Kidney (tissue), 14 donors: ENCODE measurements around the gene GLRA3. TPM values are rescaled to one million over a fixed set of nuclear protein-coding genes. Genes with fewer than 3 reads are reported as not detected.

ENCODE experiments used
- DNase-seq, 5 donors: peaks; one replicate each; pipeline ENCODE4 v3.0.0-alpha.2; 2013 to 2020
- FAIRE-seq: peaks from 2 replicates; lab custom pipeline; 2012; peaks lifted over from hg19 to GRCh38; lab: Jason Lieb, UNC
- H3K27ac ChIP-seq, 2 donors: one replicate each; pipeline ENCODE4 v1.7.0; 2013; ENCODE audit warnings: low read depth in 2 of 2, low read length in 2 of 2, inconsistent platforms in 1 of 2
- H3K27me3 ChIP-seq: one replicate; pipeline ENCODE4 v1.7.1; 2013; ENCODE audit warnings: low read length, inconsistent platforms; ENCODE audit not compliant: control insufficient read depth, insufficient read depth
- H3K36me3 ChIP-seq, 3 donors: one replicate each; pipeline versions ENCODE4 v1.7.0 to v1.7.1; 2013; ENCODE audit warnings: low read length in 3 of 3, control low read depth in 1 of 3, inconsistent platforms in 1 of 3; ENCODE audit not compliant: insufficient read depth in 3 of 3, control insufficient read depth in 2 of 3
- H3K4me1 ChIP-seq, 3 donors: one replicate each; pipeline versions ENCODE4 v1.7.0 to v1.7.1; 2013; ENCODE audit warnings: low read length in 3 of 3, inconsistent platforms in 1 of 3, low read depth in 1 of 3; ENCODE audit not compliant: control insufficient read depth in 2 of 3, insufficient read depth in 2 of 3
- H3K4me3 ChIP-seq, 3 donors: one replicate each; pipeline versions ENCODE4 v1.7.0 to v1.8.1; 2013; ENCODE audit warnings: low read length in 3 of 3, control low read depth in 1 of 3, inconsistent platforms in 1 of 3
- H3K9ac ChIP-seq, 3 donors: one replicate each; pipeline versions ENCODE4 v1.7.0 to v1.7.1; 2013; ENCODE audit warnings: low read length in 3 of 3, control low read depth in 1 of 3, inconsistent platforms in 1 of 3
- H3K9me3 ChIP-seq, 3 donors: one replicate each; pipeline versions ENCODE4 v1.7.0 to v1.7.1; 2013; ENCODE audit warnings: low read length in 3 of 3, control low read depth in 1 of 3, inconsistent platforms in 1 of 3; ENCODE audit not compliant: control insufficient read depth in 2 of 3, insufficient read depth in 1 of 3
- intact Hi-C: fragments of 100-400 bp; cut with DNase I; formaldehyde crosslinking; loops from one replicate; pipeline ENCODE4 v1.11.1; 2022
- polyA plus RNA-seq: library from polyadenylated mRNA; stranded (reverse); fragments of 350-450 nt; fragmentation: Illumina TruSeq; extraction: RNeasy Lipid Tissue Mini Kit (QIAGEN cat#74804); gene quantifications from one replicate; pipeline ENCODE4 v1.2.3, GENCODE V29; 2014; ENCODE audit warnings: low read depth, low replicate concordance; ENCODE audit not compliant: insufficient read depth
- total RNA-seq: library from RNA; stranded (reverse); fragmentation: NEBNext Ultra II Directional; extraction: Animal tissue kit (Norgen Biotek cat#: 25700); gene quantifications from one replicate; pipeline ENCODE4 v1.2.1, GENCODE V29; 2021
- TF ChIP-seq, protein P1 (sequence below): IDR thresholded peaks from 3 replicates; pipeline ENCODE4 v1.5.1; 2012; ENCODE audit warnings: mild to moderate bottlenecking, moderate library complexity, borderline replicate concordance; ENCODE audit not compliant: insufficient read depth; ENCODE audit errors: extremely low read depth
- donor health status: control.
- donor health status: control.
- donor health status: control.
- donor health status: control.
- donor health status: control.
- donor health status: DM: yes; HTN: yes; CAD: no.
- donor health status: Normal renal cell carcinoma (clear cell type).

GLRA3 gene
- total and polyA plus RNA-seq, 2 donors from 2014 or later, result 0.13 TPM; not detected in 1

DNA sequence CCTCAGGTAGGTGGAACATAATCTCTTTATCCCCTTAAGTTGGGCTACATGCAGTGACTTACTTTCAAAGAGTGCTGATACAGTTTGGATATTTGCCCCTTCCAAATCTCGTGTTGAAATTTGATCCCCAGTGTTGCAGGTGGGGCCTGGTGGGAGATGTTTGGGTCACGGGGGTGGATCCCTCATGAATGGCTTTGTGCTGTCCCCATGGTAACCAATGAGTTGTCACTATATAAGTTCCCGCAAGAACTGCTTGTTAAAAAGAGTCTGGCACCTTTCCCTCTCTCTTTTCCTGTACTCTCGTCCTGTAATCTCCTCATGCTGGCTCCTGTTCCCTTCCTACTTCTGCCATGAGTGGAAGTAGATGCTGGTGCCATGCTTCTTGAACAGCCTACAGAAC is 71.3 kb downstream of the GLRA3 start:
- Histone ChIP-seq H3K4me1 (no peaks in the 10 kb centered on the region), H3K9me3 (no peaks in the 10 kb centered on the region), H3K9ac (no peak overlapping the region), H3K36me3 (no peaks in the 10 kb centered on the region), H3K27me3 (no peaks in the 10 kb centered on the region), H3K4me3 (no peak overlapping the region), H3K27ac (no peak overlapping the region)
- FAIRE-seq (no peak), DNase-seq (peak in 1 of 5 donors; percentile 0)
- intact Hi-C loops, result no loop called here
- TF ChIP-seq, protein P1, sequence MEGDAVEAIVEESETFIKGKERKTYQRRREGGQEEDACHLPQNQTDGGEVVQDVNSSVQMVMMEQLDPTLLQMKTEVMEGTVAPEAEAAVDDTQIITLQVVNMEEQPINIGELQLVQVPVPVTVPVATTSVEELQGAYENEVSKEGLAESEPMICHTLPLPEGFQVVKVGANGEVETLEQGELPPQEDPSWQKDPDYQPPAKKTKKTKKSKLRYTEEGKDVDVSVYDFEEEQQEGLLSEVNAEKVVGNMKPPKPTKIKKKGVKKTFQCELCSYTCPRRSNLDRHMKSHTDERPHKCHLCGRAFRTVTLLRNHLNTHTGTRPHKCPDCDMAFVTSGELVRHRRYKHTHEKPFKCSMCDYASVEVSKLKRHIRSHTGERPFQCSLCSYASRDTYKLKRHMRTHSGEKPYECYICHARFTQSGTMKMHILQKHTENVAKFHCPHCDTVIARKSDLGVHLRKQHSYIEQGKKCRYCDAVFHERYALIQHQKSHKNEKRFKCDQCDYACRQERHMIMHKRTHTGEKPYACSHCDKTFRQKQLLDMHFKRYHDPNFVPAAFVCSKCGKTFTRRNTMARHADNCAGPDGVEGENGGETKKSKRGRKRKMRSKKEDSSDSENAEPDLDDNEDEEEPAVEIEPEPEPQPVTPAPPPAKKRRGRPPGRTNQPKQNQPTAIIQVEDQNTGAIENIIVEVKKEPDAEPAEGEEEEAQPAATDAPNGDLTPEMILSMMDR, result no peak

DNA sequence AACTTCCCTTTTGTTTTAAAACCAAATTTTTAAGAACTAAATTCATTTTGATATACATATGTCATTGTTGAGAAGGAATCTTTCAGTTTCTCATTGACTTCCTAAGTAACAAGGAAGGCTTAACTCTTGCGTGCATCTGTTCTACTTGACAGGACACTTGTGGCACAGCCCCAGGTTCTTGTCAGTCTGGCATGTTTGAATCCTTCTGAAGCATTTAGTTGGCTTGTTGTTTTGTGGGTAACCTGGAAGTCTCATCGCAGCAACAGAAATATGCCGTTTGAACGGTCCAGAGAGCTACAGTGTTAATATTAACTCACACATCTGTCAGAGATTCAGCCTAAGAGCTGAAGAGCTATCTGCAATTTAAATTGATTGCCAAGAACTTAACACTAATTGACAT is 76.0 kb downstream of the GLRA3 start:
- no peak overlapping the region for H3K9ac ChIP-seq
- H3K27ac ChIP-seq, result no peak overlapping the region
- TF ChIP-seq, protein P1, result no peak
- FAIRE-seq, result no peak
- intact Hi-C loops, result no loop called here
- no peaks in the 10 kb centered on the region for H3K27me3 ChIP-seq
- no peak for DNase-seq
- H3K4me3 ChIP-seq, result no peak overlapping the region
- no peaks in the 10 kb centered on the region for H3K9me3 ChIP-seq
- no peaks in the 10 kb centered on the region for H3K36me3 ChIP-seq
- H3K4me1 ChIP-seq, result no peaks in the 10 kb centered on the region

GRCh38 chr4:174752026-174752425 is 77.0 kb downstream of the GLRA3 start:
- no peak overlapping the region for H3K9ac ChIP-seq
- no peak for FAIRE-seq
- TF ChIP-seq, protein P1, result no peak
- no peak overlapping the region for H3K4me3 ChIP-seq
- no peaks in the 10 kb centered on the region for H3K27me3 ChIP-seq
- intact Hi-C loops, result no loop called here
- no peak for DNase-seq
- H3K36me3 ChIP-seq, result no peaks in the 10 kb centered on the region
- H3K4me1 ChIP-seq, result no peaks in the 10 kb centered on the region
- H3K27ac ChIP-seq, result no peak overlapping the region
- H3K9me3 ChIP-seq, result no peaks in the 10 kb centered on the region

DNA sequence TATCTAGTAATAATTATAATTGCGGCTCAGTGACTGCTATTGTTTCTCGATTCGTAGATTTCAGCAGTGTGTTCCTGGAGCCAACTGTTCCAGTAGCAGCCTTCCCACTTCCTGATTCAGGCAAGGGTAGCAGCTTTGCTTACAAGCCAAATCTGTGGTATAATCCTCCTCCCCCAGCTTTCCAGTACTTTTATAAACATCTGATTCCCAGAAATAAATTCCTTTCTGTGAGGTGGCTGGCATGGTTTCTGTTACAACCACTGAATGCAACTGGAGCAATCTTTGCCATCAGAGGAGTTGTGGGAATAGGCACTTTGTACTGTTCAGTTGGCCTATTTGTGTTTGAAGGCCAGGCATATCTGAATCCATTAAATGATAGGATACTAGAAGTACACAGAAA is 80.0 kb downstream of the GLRA3 start:
- no peaks in the 10 kb centered on the region for H3K27me3 ChIP-seq
- intact Hi-C loops, result no loop called here
- H3K4me3 ChIP-seq, result no peak overlapping the region
- no peak overlapping the region for H3K27ac ChIP-seq
- H3K36me3 ChIP-seq, result no peaks in the 10 kb centered on the region
- no peak for FAIRE-seq
- DNase-seq, result peak in 1 of 5 donors; percentile 0
- H3K9me3 ChIP-seq, result no peaks in the 10 kb centered on the region
- TF ChIP-seq, protein P1, result no peak
- H3K9ac ChIP-seq, result no peak overlapping the region
- no peaks in the 10 kb centered on the region for H3K4me1 ChIP-seq
